Measurements from ENCODE around the gene CCDC47. TPM values are rescaled to one million over a fixed set of nuclear protein-coding genes. Genes with fewer than 3 reads are reported as not detected.

CCDC47 gene
- total RNA-seq, 1 donor = 77.1 TPM

DNA sequence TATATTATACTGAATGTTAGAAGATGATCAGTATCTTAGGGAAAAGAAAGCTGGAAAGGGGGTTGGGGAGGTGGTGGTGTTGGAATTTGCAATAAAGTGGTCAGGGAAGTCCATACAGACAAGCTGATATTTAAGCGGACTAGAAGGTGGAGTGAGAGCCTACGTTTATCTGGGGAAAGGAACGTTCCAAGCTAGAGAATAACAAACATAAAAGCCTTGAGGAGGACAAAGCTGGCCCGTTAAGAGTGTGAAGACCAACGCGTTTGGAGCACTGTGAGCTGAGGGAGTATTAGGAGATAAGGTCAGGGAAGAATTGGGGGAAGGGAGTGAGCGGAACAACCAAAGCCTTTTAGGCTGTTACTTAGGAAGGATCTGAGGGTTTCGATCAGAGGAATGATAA lies 2.0 kb upstream of the CCDC47 start:
- H3K79me2 ChIP-seq (ENCODE audit: insufficient read depth, low read length) = peaks cover 90% of the 10 kb centered on the region
- TF ChIP-seq, protein P1, sequence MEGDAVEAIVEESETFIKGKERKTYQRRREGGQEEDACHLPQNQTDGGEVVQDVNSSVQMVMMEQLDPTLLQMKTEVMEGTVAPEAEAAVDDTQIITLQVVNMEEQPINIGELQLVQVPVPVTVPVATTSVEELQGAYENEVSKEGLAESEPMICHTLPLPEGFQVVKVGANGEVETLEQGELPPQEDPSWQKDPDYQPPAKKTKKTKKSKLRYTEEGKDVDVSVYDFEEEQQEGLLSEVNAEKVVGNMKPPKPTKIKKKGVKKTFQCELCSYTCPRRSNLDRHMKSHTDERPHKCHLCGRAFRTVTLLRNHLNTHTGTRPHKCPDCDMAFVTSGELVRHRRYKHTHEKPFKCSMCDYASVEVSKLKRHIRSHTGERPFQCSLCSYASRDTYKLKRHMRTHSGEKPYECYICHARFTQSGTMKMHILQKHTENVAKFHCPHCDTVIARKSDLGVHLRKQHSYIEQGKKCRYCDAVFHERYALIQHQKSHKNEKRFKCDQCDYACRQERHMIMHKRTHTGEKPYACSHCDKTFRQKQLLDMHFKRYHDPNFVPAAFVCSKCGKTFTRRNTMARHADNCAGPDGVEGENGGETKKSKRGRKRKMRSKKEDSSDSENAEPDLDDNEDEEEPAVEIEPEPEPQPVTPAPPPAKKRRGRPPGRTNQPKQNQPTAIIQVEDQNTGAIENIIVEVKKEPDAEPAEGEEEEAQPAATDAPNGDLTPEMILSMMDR (IDR thresholded peaks at IDR 0.05; ENCODE audit: extremely low read depth, low read depth, low read length) = no peak
- H3K36me3 ChIP-seq (ENCODE audit: insufficient read depth, low read length) = peaks cover 29% of the 10 kb centered on the region
- no peak for DNase-seq (ENCODE audit: insufficient read length, low spot score, missing footprints)
- peak overlapping the region; percentile 96 for H3K4me2 ChIP-seq (ENCODE audit: insufficient read depth, low read length)
- H3K27ac ChIP-seq (ENCODE audit: low read depth, low read length) = peak overlapping the region; percentile 98
- H4K20me1 ChIP-seq (ENCODE audit: insufficient read depth, low read length) = peaks cover 65% of the 10 kb centered on the region
- no peaks in the 10 kb centered on the region for H3K27me3 ChIP-seq (ENCODE audit: insufficient read depth, low read length)
- H3K4me3 ChIP-seq (ENCODE audit: insufficient read depth, low read length) = peak overlapping the region; percentile 81
- no peaks in the 10 kb centered on the region for H3K9me3 ChIP-seq (ENCODE audit: low read depth, low read length)
- no peak overlapping the region for H2AFZ ChIP-seq (ENCODE audit: low read length)
- peaks cover 20% of the 10 kb centered on the region for H3K4me1 ChIP-seq (ENCODE audit: insufficient read depth, low read length)

DNA sequence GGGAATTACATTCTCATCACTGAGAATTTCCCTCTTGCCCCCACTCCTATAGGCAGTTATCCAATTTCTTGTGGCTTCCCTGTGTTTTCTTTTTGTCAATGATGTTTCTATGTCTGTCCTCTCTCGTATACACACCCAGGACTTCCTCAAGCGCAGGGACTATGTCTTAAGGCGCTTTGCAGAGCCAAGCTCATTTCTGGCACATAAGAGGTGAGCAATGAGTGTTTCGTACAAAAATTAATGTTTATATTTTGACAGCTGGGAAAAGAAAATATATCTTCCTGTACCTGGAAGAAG lies 1.5 kb upstream of the CCDC47 start:
- no peaks in the 10 kb centered on the region for H3K9me3 ChIP-seq (ENCODE audit: low read depth, low read length)
- no peak overlapping the region for H2AFZ ChIP-seq (ENCODE audit: low read length)
- no peaks in the 10 kb centered on the region for H3K27me3 ChIP-seq (ENCODE audit: insufficient read depth, low read length)
- peak; percentile 59 for DNase-seq (ENCODE audit: insufficient read length, low spot score, missing footprints)
- peaks cover 29% of the 10 kb centered on the region for H3K36me3 ChIP-seq (ENCODE audit: insufficient read depth, low read length)
- H3K79me2 ChIP-seq (ENCODE audit: insufficient read depth, low read length) = peaks cover 92% of the 10 kb centered on the region
- peaks cover 17% of the 10 kb centered on the region for H3K4me1 ChIP-seq (ENCODE audit: insufficient read depth, low read length)
- peak overlapping the region; percentile 81 for H3K4me3 ChIP-seq (ENCODE audit: insufficient read depth, low read length)
- peak overlapping the region; percentile 96 for H3K4me2 ChIP-seq (ENCODE audit: insufficient read depth, low read length)
- peaks cover 66% of the 10 kb centered on the region for H4K20me1 ChIP-seq (ENCODE audit: insufficient read depth, low read length)
- peak overlapping the region; percentile 98 for H3K27ac ChIP-seq (ENCODE audit: low read depth, low read length)
- TF ChIP-seq, protein P1 (IDR thresholded peaks at IDR 0.05; ENCODE audit: extremely low read depth, low read depth, low read length) = no peak

DNA sequence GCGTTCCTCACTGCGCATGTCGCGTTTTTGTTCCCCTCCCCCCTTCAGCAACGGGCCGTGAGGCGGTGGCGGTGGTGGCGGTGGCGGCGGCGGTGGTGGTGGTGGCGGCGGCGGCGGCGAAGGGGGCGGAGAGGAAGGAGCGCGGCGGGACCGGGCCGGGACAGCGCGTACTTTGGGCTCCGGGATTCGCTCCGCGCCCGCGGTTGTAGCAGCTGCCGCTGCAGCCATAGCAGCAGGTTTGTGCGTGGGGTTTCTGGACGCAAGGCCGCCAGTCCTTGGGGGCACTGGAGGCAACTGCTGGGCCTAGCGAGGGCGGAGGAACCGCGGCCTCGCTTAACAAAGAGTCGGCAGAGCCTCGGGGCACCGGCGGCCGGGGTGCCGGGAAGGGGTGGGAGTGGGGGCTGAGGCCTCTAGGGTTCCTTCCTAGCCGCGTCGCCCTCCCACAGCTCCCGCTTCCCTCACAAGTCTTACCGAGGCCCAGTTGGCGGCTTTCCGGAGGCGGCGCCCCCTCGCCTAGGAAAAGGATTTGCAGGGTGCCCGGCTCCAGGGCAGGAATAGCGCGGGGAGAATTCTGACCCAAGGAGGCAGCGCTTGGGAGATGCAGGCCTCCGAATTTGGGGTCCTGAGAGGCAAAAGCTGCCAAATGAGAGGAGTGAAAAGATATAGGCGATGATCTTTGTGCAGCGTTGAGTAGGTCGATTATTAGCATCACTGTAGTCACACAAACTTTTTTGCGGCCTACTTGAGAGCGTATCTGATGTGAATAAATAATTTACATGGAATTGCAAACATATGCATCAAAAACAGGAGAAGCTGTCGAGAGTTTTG lies 958 bp upstream of the CCDC47 start, which contains the start of gene DDX42:
TSS of gene DDX42 (plus strand) at position 30 of the 828 bp plus-strand sequence. CDS start 12,880 bp downstream, outside the sequence.
- DNase-seq (ENCODE audit: insufficient read length, low spot score, missing footprints) = peak; percentile 84
- Histone ChIP-seq H3K27ac (ENCODE audit: low read depth, low read length) (peak within 1 kb of the TSS; percentile 98), H3K4me1 (ENCODE audit: insufficient read depth, low read length) (peaks cover 17% of the 10 kb centered on the region), H3K9me3 (ENCODE audit: low read depth, low read length) (no peaks in the 10 kb centered on the region), H3K27me3 (ENCODE audit: insufficient read depth, low read length) (no peaks in the 10 kb centered on the region), H3K4me3 (ENCODE audit: insufficient read depth, low read length) (peak within 1 kb of the TSS; percentile 81), H2AFZ (ENCODE audit: low read length) (peak within 1 kb of the TSS; percentile 73), H4K20me1 (ENCODE audit: insufficient read depth, low read length) (peaks cover 61% of the 10 kb centered on the region), H3K4me2 (ENCODE audit: insufficient read depth, low read length) (peak within 1 kb of the TSS; percentile 96), H3K79me2 (ENCODE audit: insufficient read depth, low read length) (peaks cover 92% of the 10 kb centered on the region), H3K36me3 (ENCODE audit: insufficient read depth, low read length) (peaks cover 25% of the 10 kb centered on the region)
- TF ChIP-seq, protein P1 (IDR thresholded peaks at IDR 0.05; ENCODE audit: extremely low read depth, low read depth, low read length) = no peak

DNA sequence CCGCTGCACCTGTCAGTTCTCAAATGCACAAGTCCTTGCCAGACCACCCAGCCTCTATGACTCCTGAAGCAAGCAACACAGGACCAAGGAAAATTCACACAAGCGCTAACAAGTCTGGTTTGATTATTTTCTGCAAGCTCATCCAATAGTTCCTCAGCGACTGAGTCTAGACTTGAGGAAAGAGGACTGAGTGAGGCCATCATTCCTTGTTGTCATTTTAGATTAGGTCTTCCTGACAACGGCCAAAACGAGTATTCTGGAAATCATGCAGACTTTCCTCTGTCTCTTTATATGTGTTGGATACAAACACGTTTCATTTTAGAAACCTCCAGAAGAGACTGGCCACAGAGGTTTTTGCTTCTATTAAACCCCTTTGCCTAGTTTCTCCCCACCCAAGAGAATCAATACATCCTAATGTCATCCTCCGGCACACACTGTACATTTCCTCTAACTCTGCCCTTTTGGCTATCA lies 561 bp downstream of the CCDC47 start:
- Histone ChIP-seq H3K79me2 (ENCODE audit: insufficient read depth, low read length) (peaks cover 92% of the 10 kb centered on the region), H4K20me1 (ENCODE audit: insufficient read depth, low read length) (peaks cover 48% of the 10 kb centered on the region), H3K27me3 (ENCODE audit: insufficient read depth, low read length) (no peaks in the 10 kb centered on the region)

More for the DNA sequence above, 561 bp downstream of the CCDC47 start:
- H3K4me2 ChIP-seq (ENCODE audit: insufficient read depth, low read length) = peak overlapping the region; percentile 94
- peaks cover 17% of the 10 kb centered on the region for H3K4me1 ChIP-seq (ENCODE audit: insufficient read depth, low read length)
- TF ChIP-seq, protein P1 (IDR thresholded peaks at IDR 0.05; ENCODE audit: extremely low read depth, low read depth, low read length) = no peak
- peaks cover 23% of the 10 kb centered on the region for H3K36me3 ChIP-seq (ENCODE audit: insufficient read depth, low read length)
- peak overlapping the region; percentile 81 for H3K4me3 ChIP-seq (ENCODE audit: insufficient read depth, low read length)
- peak overlapping the region; percentile 55 for H2AFZ ChIP-seq (ENCODE audit: low read length)
- peak overlapping the region; percentile 98 for H3K27ac ChIP-seq (ENCODE audit: low read depth, low read length)
- DNase-seq (ENCODE audit: insufficient read length, low spot score, missing footprints) = peak; percentile 74
- H3K9me3 ChIP-seq (ENCODE audit: low read depth, low read length) = no peaks in the 10 kb centered on the region
